CD4-positive, alpha-beta T cell treated with Interleukin-17A for 4 hours (primary cell): Measurements from ENCODE around the gene MTMR1.

Source experiments
- DNase-seq: peaks from one replicate; pipeline ENCODE4 v3.0.0-alpha.2; 2020; ENCODE audit warnings: mixed read lengths

MTMR1 gene

GRCh38 chrX:150697641-150698040 lies 4.4 kb downstream of the MTMR1 start:
- DNase-seq, result peak; percentile 20

GRCh38 chrX:150698981-150699380 lies 5.8 kb downstream of the MTMR1 start:
- no peak for DNase-seq

GRCh38 chrX:150700107-150700506 lies 6.9 kb downstream of the MTMR1 start:
- DNase-seq, result no peak

GRCh38 chrX:150701377-150701776 lies 8.2 kb downstream of the MTMR1 start:
- no peak for DNase-seq

GRCh38 chrX:150702966-150703694 lies 9.9 kb downstream of the MTMR1 start:
- no peak for DNase-seq

- DNase-seq, result no peak
These were observed 10.4 kb downstream of the MTMR1 start for GRCh38 chrX:150703695-150703974.

GRCh38 chrX:150704030-150704613 lies 10.9 kb downstream of the MTMR1 start:
- no peak for DNase-seq

- no peak for DNase-seq
These were observed 19.4 kb downstream of the MTMR1 start for GRCh38 chrX:150712619-150713018.

GRCh38 chrX:150715184-150715583 lies 22.0 kb downstream of the MTMR1 start:
- DNase-seq, result no peak

GRCh38 chrX:150719621-150720020 lies 26.4 kb downstream of the MTMR1 start:
- no peak for DNase-seq

- DNase-seq, result no peak
These were observed 36.8 kb downstream of the MTMR1 start for GRCh38 chrX:150729956-150730355.

- no peak for DNase-seq
These were observed 37.5 kb downstream of the MTMR1 start for GRCh38 chrX:150730719-150731118.

GRCh38 chrX:150731795-150732194 lies 38.6 kb downstream of the MTMR1 start:
- no peak for DNase-seq

- no peak for DNase-seq
These were observed 43.3 kb downstream of the MTMR1 start for GRCh38 chrX:150736475-150736874.

- no peak for DNase-seq
These were observed 58.9 kb downstream of the MTMR1 start for GRCh38 chrX:150752124-150752523.

GRCh38 chrX:150753357-150753756 lies 60.2 kb downstream of the MTMR1 start:
- DNase-seq, result no peak

GRCh38 chrX:150753968-150754367 lies 60.8 kb downstream of the MTMR1 start:
- no peak for DNase-seq

- no peak for DNase-seq
These were observed 64.2 kb downstream of the MTMR1 start for GRCh38 chrX:150757371-150757770.

GRCh38 chrX:150759568-150760416 lies 66.6 kb downstream of the MTMR1 start:
- no peak for DNase-seq

- DNase-seq, result no peak
These were observed 68.1 kb downstream of the MTMR1 start for GRCh38 chrX:150761176-150761818.

- no peak for DNase-seq
These were observed 68.6 kb downstream of the MTMR1 start for GRCh38 chrX:150761819-150762216.

GRCh38 chrX:150762258-150763165 lies 69.3 kb downstream of the MTMR1 start:
- DNase-seq, result no peak
